Progenitor cell of endocrine pancreas (in vitro differentiated cells): ENCODE measurements around the gene DCDC2. TPM values are rescaled to one million over a fixed set of nuclear protein-coding genes. Genes with fewer than 3 reads are reported as not detected.
"Not testable (repeated sequence)": the region's sequence is repeated elsewhere in the genome, so short reads cannot be mapped to it uniquely, and the experiment has no call there.

ENCODE experiments used
- DNase-seq: peaks from one replicate; pipeline ENCODE4 v3.0.0; 2021; ENCODE audit warnings: low spot score; ENCODE audit not compliant: unreplicated experiment
- H3K27ac Mint-ChIP-seq: 2 replicates; pipeline ENCODE4 v1.8.0; 2021; ENCODE audit warnings: mild to moderate bottlenecking, moderate library complexity, mixed read lengths
- H3K27me3 Mint-ChIP-seq: 2 replicates; pipeline ENCODE4 v1.8.0; 2021; ENCODE audit warnings: mixed read lengths
- H3K36me3 Mint-ChIP-seq: 2 replicates; pipeline ENCODE4 v1.8.0; 2022; ENCODE audit warnings: mixed read lengths; ENCODE audit not compliant: insufficient read depth
- H3K4me1 Mint-ChIP-seq: 2 replicates; pipeline ENCODE4 v1.8.0; 2021; ENCODE audit warnings: low read depth, mixed read lengths
- H3K4me3 Mint-ChIP-seq: 2 replicates; pipeline ENCODE4 v1.8.0; 2021; ENCODE audit warnings: low read depth, mild to moderate bottlenecking, moderate library complexity, mixed read lengths
- H3K9me3 Mint-ChIP-seq: 2 replicates; pipeline ENCODE4 v1.8.0; 2021; ENCODE audit warnings: low read depth, mixed read lengths
- CTCF ChIP-seq: fragments of 200-600 bp; sonication (generic); IDR thresholded peaks from one replicate; pipeline ENCODE4 v1.5.0; 2021; ENCODE audit warnings: antibody characterized with exemption, mild to moderate bottlenecking; ENCODE audit not compliant: unreplicated experiment
- total RNA-seq: library from RNA; stranded (reverse); gene quantifications from 2 replicates; pipeline ENCODE4 v1.2.1, GENCODE V29; 2021

The DCDC2 gene
- total RNA-seq, 1 donor from 2014 or later: 22.2 TPM

- peaks cover 27% of the 10 kb centered on the region for H3K4me1 Mint-ChIP-seq
- peaks cover 7% of the 10 kb centered on the region for H3K9me3 Mint-ChIP-seq
- no peaks in the 10 kb centered on the region for H3K27me3 Mint-ChIP-seq
- peak overlapping the region; percentile 75 for H3K27ac Mint-ChIP-seq
- no peak for TF ChIP-seq CTCF
- DNase-seq: no peak
- no peak overlapping the region for H3K4me3 Mint-ChIP-seq
- peaks cover 7% of the 10 kb centered on the region for H3K36me3 Mint-ChIP-seq
These were observed 36.2 kb downstream of the DCDC2 start for GRCh38 chr6:24321538-24322162.

- H3K9me3 Mint-ChIP-seq: peaks cover 22% of the 10 kb centered on the region
- H3K4me3 Mint-ChIP-seq: peak overlapping the region; percentile 20
- H3K27me3 Mint-ChIP-seq: no peaks in the 10 kb centered on the region
- DNase-seq: no peak
- no peak for TF ChIP-seq CTCF
- peak overlapping the region; percentile 93 for H3K27ac Mint-ChIP-seq
- H3K36me3 Mint-ChIP-seq: peaks cover 20% of the 10 kb centered on the region
- H3K4me1 Mint-ChIP-seq: peaks cover 21% of the 10 kb centered on the region
These were observed 44.4 kb downstream of the DCDC2 start for GRCh38 chr6:24313251-24314141.

- Mint-ChIP-seq H3K36me3 (peaks cover 18% of the 10 kb centered on the region), H3K27ac (peak overlapping the region; percentile 81), H3K9me3 (peaks cover 21% of the 10 kb centered on the region), H3K4me1 (peaks cover 25% of the 10 kb centered on the region)
- not testable (repeated sequence) for H3K27me3 Mint-ChIP-seq, DNase-seq, H3K4me3 Mint-ChIP-seq
These were observed 46.1 kb downstream of the DCDC2 start for GRCh38 chr6:24311775-24312174.

GRCh38 chr6:24307881-24308280 lies 50.0 kb downstream of the DCDC2 start:
- no peak for DNase-seq
- no peak for TF ChIP-seq CTCF
- Mint-ChIP-seq H3K27me3 (no peaks in the 10 kb centered on the region), H3K36me3 (peaks cover 15% of the 10 kb centered on the region), H3K9me3 (peaks cover 21% of the 10 kb centered on the region), H3K4me3 (no peak overlapping the region), H3K4me1 (peaks cover 19% of the 10 kb centered on the region), H3K27ac (peak overlapping the region; percentile 84)

- peaks cover 18% of the 10 kb centered on the region for H3K9me3 Mint-ChIP-seq
- H3K27ac Mint-ChIP-seq: no peak overlapping the region
- no peak for DNase-seq
- H3K4me1 Mint-ChIP-seq: peaks cover 23% of the 10 kb centered on the region
- no peak overlapping the region for H3K4me3 Mint-ChIP-seq
- H3K27me3 Mint-ChIP-seq: no peaks in the 10 kb centered on the region
- H3K36me3 Mint-ChIP-seq: peaks cover 13% of the 10 kb centered on the region
- no peak for TF ChIP-seq CTCF
These were observed 50.9 kb downstream of the DCDC2 start for GRCh38 chr6:24306936-24307335.
